Smooth muscle cell (in vitro differentiated cells): ENCODE measurements around the gene SNED1. TPM values are rescaled to one million over a fixed set of nuclear protein-coding genes. Genes with fewer than 3 reads are reported as not detected.

ENCODE experiments used
- DNase-seq: peaks from one replicate; lab custom pipeline; 2025; ENCODE audit not compliant: unreplicated experiment; lab: John Stamatoyannopoulos, UW
- H2AFZ ChIP-seq: fragments of 200-600 bp; sonication (generic); 2 replicates; pipeline ENCODE4 v1.6.0; 2016; ENCODE audit warnings: antibody characterized with exemption, low read depth, mild to moderate bottlenecking
- H3F3A ChIP-seq: fragments of 200-600 bp; sonication (generic); 2 replicates; pipeline ENCODE4 v1.6.0; 2017; ENCODE audit warnings: antibody characterized with exemption, low read depth
- H3K27ac ChIP-seq: fragments of 200-600 bp; sonication (generic); 2 replicates; pipeline ENCODE4 v1.5.1; 2016; ENCODE audit warnings: low read depth, mild to moderate bottlenecking
- H3K27me3 ChIP-seq: fragments of 200-600 bp; sonication (generic); 2 replicates; pipeline ENCODE4 v1.6.1; 2016; ENCODE audit warnings: low read depth, mild to moderate bottlenecking
- H3K36me3 ChIP-seq: fragments of 200-600 bp; sonication (generic); 2 replicates; pipeline ENCODE4 v1.5.1; 2016; ENCODE audit warnings: low read depth
- H3K4me1 ChIP-seq: fragments of 200-600 bp; sonication (generic); 2 replicates; pipeline ENCODE4 v1.5.1; 2016; ENCODE audit warnings: low read depth
- H3K4me2 ChIP-seq: fragments of 200-600 bp; sonication (generic); 2 replicates; pipeline ENCODE4 v1.6.0; 2016; ENCODE audit warnings: mild to moderate bottlenecking
- H3K4me3 ChIP-seq: fragments of 200-600 bp; sonication (generic); 2 replicates; pipeline ENCODE4 v1.5.1; 2016; ENCODE audit warnings: mild to moderate bottlenecking
- H3K79me2 ChIP-seq: fragments of 200-600 bp; sonication (generic); 2 replicates; pipeline ENCODE4 v1.6.0; 2016; ENCODE audit warnings: low read depth, mild to moderate bottlenecking
- H3K9ac ChIP-seq: fragments of 200-600 bp; sonication (generic); 2 replicates; pipeline ENCODE4 v1.6.0; 2016; ENCODE audit warnings: low read depth
- H3K9me3 ChIP-seq: fragments of 200-600 bp; sonication (generic); replicated peaks from 2 replicates; pipeline ENCODE4 v1.5.1; 2016; ENCODE audit warnings: low read depth
- H4K20me1 ChIP-seq: fragments of 200-600 bp; sonication (generic); 2 replicates; pipeline ENCODE4 v1.6.0; 2016; ENCODE audit warnings: low read depth
- CTCF ChIP-seq: fragments of 200-600 bp; sonication (generic); IDR thresholded peaks from 2 replicates; pipeline ENCODE4 v1.5.1; 2017; ENCODE audit warnings: borderline replicate concordance, mild to moderate bottlenecking, antibody characterized with exemption; ENCODE audit not compliant: insufficient read depth, poor library complexity, severe bottlenecking
- WGBS: methylation state at CpG from one replicate; pipeline ENCODE4 v1.1.7; 2016; ENCODE audit warnings: low lambda C conversion rate; 5-methylcytosine and 5-hydroxymethylcytosine counted together
- polyA plus RNA-seq: library from polyadenylated mRNA; unstranded; fragments of >200 nt; fragmentation: Nextera tagmentation; extraction: Ambion mirVana; gene quantifications from 2 replicates; pipeline ENCODE4 v1.2.1, GENCODE V29; 2016
- total RNA-seq: library from RNA; depleted of rRNA; stranded (reverse); fragments of >200 nt; gene quantifications from 2 replicates; pipeline ENCODE4 v1.2.3, GENCODE V29; 2014

The SNED1 gene
- total and polyA plus RNA-seq, 2 experiments from 2014 or later = 0.36 to 3.0 TPM

- Histone ChIP-seq H3F3A (no peaks in the 10 kb centered on the region), H3K27me3 (no peaks in the 10 kb centered on the region), H3K27ac (no peak overlapping the region), H3K4me3 (no peak overlapping the region), H2AFZ (no peak overlapping the region), H3K4me1 (no peaks in the 10 kb centered on the region), H3K9me3 (no peaks in the 10 kb centered on the region), H3K4me2 (no peak overlapping the region), H3K79me2 (no peaks in the 10 kb centered on the region), H4K20me1 (no peaks in the 10 kb centered on the region), H3K36me3 (no peaks in the 10 kb centered on the region), H3K9ac (no peak overlapping the region)
- no peak for DNase-seq
- TF ChIP-seq CTCF = no peak
- 93% methylated on average over 10 of the region's 10 CpGs for WGBS
Measured at GRCh38 chr2:241133436-241133820, 135.0 kb downstream of the SNED1 start.

- H3K27ac ChIP-seq = no peak overlapping the region
- no peaks in the 10 kb centered on the region for H3K27me3 ChIP-seq
- no peaks in the 10 kb centered on the region for H3F3A ChIP-seq
- TF ChIP-seq CTCF = no peak
- H3K9ac ChIP-seq = no peak overlapping the region
- no peaks in the 10 kb centered on the region for H3K9me3 ChIP-seq
- H3K79me2 ChIP-seq = no peaks in the 10 kb centered on the region
- no peak overlapping the region for H3K4me3 ChIP-seq
- no peaks in the 10 kb centered on the region for H4K20me1 ChIP-seq
- H3K36me3 ChIP-seq = no peaks in the 10 kb centered on the region
- H3K4me1 ChIP-seq = no peaks in the 10 kb centered on the region
- H2AFZ ChIP-seq = no peak overlapping the region
- H3K4me2 ChIP-seq = no peak overlapping the region
- no peak for DNase-seq
- WGBS = 97% methylated on average over 7 of the region's 7 CpGs
Measured at GRCh38 chr2:241134711-241135110, 136.3 kb downstream of the SNED1 start.

GRCh38 chr2:241135737-241136136 lies 137.3 kb downstream of the SNED1 start:
- Histone ChIP-seq H3K9me3 (no peaks in the 10 kb centered on the region), H3F3A (no peaks in the 10 kb centered on the region), H2AFZ (no peak overlapping the region), H3K4me1 (no peaks in the 10 kb centered on the region), H3K9ac (no peak overlapping the region), H3K4me2 (no peak overlapping the region), H3K36me3 (no peaks in the 10 kb centered on the region), H3K79me2 (no peaks in the 10 kb centered on the region), H3K4me3 (no peak overlapping the region), H4K20me1 (no peaks in the 10 kb centered on the region), H3K27me3 (no peaks in the 10 kb centered on the region), H3K27ac (no peak overlapping the region)
- DNase-seq = no peak
- no peak for TF ChIP-seq CTCF
- WGBS = 91% methylated on average over 9 of the region's 9 CpGs

- Histone ChIP-seq H3K4me3 (no peak overlapping the region), H3K79me2 (no peaks in the 10 kb centered on the region), H3K4me1 (no peaks in the 10 kb centered on the region), H3K9ac (no peak overlapping the region), H3K27ac (no peak overlapping the region), H2AFZ (no peak overlapping the region), H3K36me3 (no peaks in the 10 kb centered on the region), H3K27me3 (no peaks in the 10 kb centered on the region), H3K9me3 (no peaks in the 10 kb centered on the region), H4K20me1 (no peaks in the 10 kb centered on the region), H3K4me2 (no peak overlapping the region), H3F3A (no peaks in the 10 kb centered on the region)
- WGBS = 96% methylated on average over 8 of the region's 8 CpGs
- DNase-seq = no peak
- no peak for TF ChIP-seq CTCF
Measured at GRCh38 chr2:241136191-241136590, 137.8 kb downstream of the SNED1 start.
